ENCODE data around the gene CCDC142. TPM values are rescaled to one million over a fixed set of nuclear protein-coding genes. Genes with fewer than 3 reads are reported as not detected.
"Not testable (repeated sequence)": the region's sequence is repeated elsewhere in the genome, so short reads cannot be mapped to it uniquely, and the experiment has no call there.

Gene CCDC142
- total RNA-seq, 1 donor from 2014 or later: 41.3 TPM

GRCh38 chr2:74472086-74472944 lies 10.5 kb downstream of the CCDC142 start, which contains the start of gene MRPL53:
TSS of gene MRPL53 (minus strand) at chr2:74472680. CDS start at chr2:74472660, 20 bp downstream.
- H3K27ac ChIP-seq: peak within 1 kb of the TSS; percentile 84
- peak within 1 kb of the TSS; percentile 60 to 91 for H3K4me3 ChIP-seq
- H3K27me3 ChIP-seq: no peaks in the 10 kb centered on the region
- H3K9me3 ChIP-seq: no peaks in the 10 kb centered on the region
- no peak for DNase-seq (ENCODE audit: extremely low spot score in 2 of 2)
- TF ChIP-seq CTCF (IDR thresholded peaks at IDR 0.05) (no peak), POLR2A (IDR thresholded peaks at IDR 0.05) (peak in 1 of 2 donors; percentile 37), POLR2AphosphoS5 (IDR thresholded peaks at IDR 0.05; ENCODE audit: insufficient read depth in 1 of 2, low read depth in 1 of 2) (peak; percentile 96)
- intact Hi-C loops (cut with DNase I): no loop called here
- peaks cover 22% of the 10 kb centered on the region for H3K4me1 ChIP-seq
- H3K36me3 ChIP-seq: peaks cover 0 to 16% of the 10 kb centered on the region in 2 donors

- DNase-seq (ENCODE audit: extremely low spot score in 2 of 2): no peak
- Histone ChIP-seq H3K36me3 (peaks cover 0 to 15% of the 10 kb centered on the region in 2 donors), H3K4me1 (peaks cover 22% of the 10 kb centered on the region), H3K27me3 (no peaks in the 10 kb centered on the region), H3K27ac (peak overlapping the region; percentile 84), H3K9me3 (no peaks in the 10 kb centered on the region), H3K4me3 (peak overlapping the region; percentile 60 to 91)
- TF ChIP-seq POLR2AphosphoS5 (IDR thresholded peaks at IDR 0.05; ENCODE audit: insufficient read depth in 1 of 2, low read depth in 1 of 2): no peak
- no peak for TF ChIP-seq POLR2A (IDR thresholded peaks at IDR 0.05)
- no peak for TF ChIP-seq CTCF (IDR thresholded peaks at IDR 0.05)
- intact Hi-C loops (cut with DNase I): no loop called here
Observed at GRCh38 chr2:74471332-74472065, 11.3 kb downstream of the CCDC142 start.

- H3K4me3 ChIP-seq; H3K27me3 ChIP-seq; H3K9me3 ChIP-seq; H3K27ac ChIP-seq; intact Hi-C loops (cut with DNase I); DNase-seq (ENCODE audit: extremely low spot score in 2 of 2): not testable (repeated sequence)
- Histone ChIP-seq H3K36me3 (peaks cover 0 to 15% of the 10 kb centered on the region in 2 donors), H3K4me1 (peaks cover 29% of the 10 kb centered on the region)
Observed at GRCh38 chr2:74470742-74471141, 12.1 kb downstream of the CCDC142 start.

- Histone ChIP-seq H3K4me1 (peaks cover 28% of the 10 kb centered on the region), H3K4me3 (peak overlapping the region; percentile 81 to 91), H3K36me3 (peaks cover 0 to 12% of the 10 kb centered on the region in 2 donors), H3K27me3 (no peaks in the 10 kb centered on the region), H3K9me3 (no peaks in the 10 kb centered on the region), H3K27ac (peak overlapping the region; percentile 46)
- intact Hi-C loops (cut with DNase I): loop anchor here (2.0 kb wide), 1 partner anchor 64 kb away; the partner anchor contains the start of genes AUP1 and HTRA2
- peak in 1 of 2 donors; percentile 85 for DNase-seq (ENCODE audit: extremely low spot score in 2 of 2)
- no peak for TF ChIP-seq CTCF (IDR thresholded peaks at IDR 0.05)
- no peak for TF ChIP-seq POLR2A (IDR thresholded peaks at IDR 0.05)
- TF ChIP-seq POLR2AphosphoS5 (IDR thresholded peaks at IDR 0.05; ENCODE audit: insufficient read depth in 1 of 2, low read depth in 1 of 2): no peak
Observed at GRCh38 chr2:74464406-74464805, 18.4 kb downstream of the CCDC142 start.

GRCh38 chr2:74462786-74463105 lies 20.1 kb downstream of the CCDC142 start:
- no peak for DNase-seq (ENCODE audit: extremely low spot score in 2 of 2)
- H3K4me1 ChIP-seq: peaks cover 36% of the 10 kb centered on the region
- no peaks in the 10 kb centered on the region for H3K9me3 ChIP-seq
- H3K36me3 ChIP-seq: peaks cover 0 to 12% of the 10 kb centered on the region in 2 donors
- TF ChIP-seq POLR2A (IDR thresholded peaks at IDR 0.05): no peak
- TF ChIP-seq CTCF (IDR thresholded peaks at IDR 0.05): no peak
- TF ChIP-seq POLR2AphosphoS5 (IDR thresholded peaks at IDR 0.05; ENCODE audit: insufficient read depth in 1 of 2, low read depth in 1 of 2): no peak
- no peaks in the 10 kb centered on the region for H3K27me3 ChIP-seq
- H3K27ac ChIP-seq: no peak overlapping the region
- intact Hi-C loops (cut with DNase I): no loop called here
- no peak overlapping the region for H3K4me3 ChIP-seq
